HG03520 (cell line): ENCODE results near the gene FHIT.
A peak's percentile ranks its signal among the peaks of the same experiment; 100 is the strongest.

Experiments used
- ATAC-seq: cut with Tn5 transposase; IDR thresholded peaks from one replicate; pipeline ENCODE4 v1.9.1; 2021; ENCODE audit warnings: mild to moderate bottlenecking, moderate library complexity; ENCODE audit not compliant: unreplicated experiment

FHIT gene

GRCh38 chr3:61172684-61173083, 78.6 kb downstream of the FHIT start:
- no peak for ATAC-seq

GRCh38 chr3:61172203-61172602, 79.0 kb downstream of the FHIT start:
- no peak for ATAC-seq

GRCh38 chr3:61169621-61170251, 81.5 kb downstream of the FHIT start:
- no peak for ATAC-seq

- ATAC-seq = no peak
Observed at GRCh38 chr3:61168286-61168685, 83.0 kb downstream of the FHIT start.

- ATAC-seq = no peak
Observed at GRCh38 chr3:61162965-61163364, 88.3 kb downstream of the FHIT start.

GRCh38 chr3:61158667-61159066, 92.6 kb downstream of the FHIT start:
- no peak for ATAC-seq

GRCh38 chr3:61158216-61158615, 93.0 kb downstream of the FHIT start:
- no peak for ATAC-seq

GRCh38 chr3:61157414-61157813, 93.8 kb downstream of the FHIT start:
- ATAC-seq = peak; percentile 81

GRCh38 chr3:61155701-61156292, 95.5 kb downstream of the FHIT start:
- ATAC-seq = no peak

GRCh38 chr3:61154457-61155198, 96.6 kb downstream of the FHIT start:
- no peak for ATAC-seq

- no peak for ATAC-seq
Observed at GRCh38 chr3:61152071-61152470, 99.2 kb downstream of the FHIT start.

GRCh38 chr3:61149236-61149635, 102.0 kb downstream of the FHIT start:
- ATAC-seq = no peak

- no peak for ATAC-seq
Observed at GRCh38 chr3:61146010-61146890, 105.0 kb downstream of the FHIT start.

GRCh38 chr3:61141697-61142096, 109.6 kb downstream of the FHIT start:
- no peak for ATAC-seq

- no peak for ATAC-seq
Observed at GRCh38 chr3:61141227-61141626, 110.0 kb downstream of the FHIT start.

- no peak for ATAC-seq
Observed at GRCh38 chr3:61139686-61140085, 111.6 kb downstream of the FHIT start.

GRCh38 chr3:61138401-61138800, 112.9 kb downstream of the FHIT start:
- ATAC-seq = no peak

GRCh38 chr3:61136191-61136590, 115.1 kb downstream of the FHIT start:
- ATAC-seq = no peak

- ATAC-seq = no peak
Observed at GRCh38 chr3:61134532-61134931, 116.7 kb downstream of the FHIT start.

- peak; percentile 41 for ATAC-seq
Observed at GRCh38 chr3:61132062-61132461, 119.2 kb downstream of the FHIT start.

- ATAC-seq = no peak
Observed at GRCh38 chr3:61118830-61119229, 132.4 kb downstream of the FHIT start.
